ENCODE measurements around the gene ISCA2. TPM values are rescaled to one million over a fixed set of nuclear protein-coding genes. Genes with fewer than 3 reads are reported as not detected.
A peak's percentile ranks its signal among the peaks of the same experiment; 100 is the strongest.

The ISCA2 gene
- total RNA-seq, 1 donor from 2014 or later, result 26.0 TPM

DNA sequence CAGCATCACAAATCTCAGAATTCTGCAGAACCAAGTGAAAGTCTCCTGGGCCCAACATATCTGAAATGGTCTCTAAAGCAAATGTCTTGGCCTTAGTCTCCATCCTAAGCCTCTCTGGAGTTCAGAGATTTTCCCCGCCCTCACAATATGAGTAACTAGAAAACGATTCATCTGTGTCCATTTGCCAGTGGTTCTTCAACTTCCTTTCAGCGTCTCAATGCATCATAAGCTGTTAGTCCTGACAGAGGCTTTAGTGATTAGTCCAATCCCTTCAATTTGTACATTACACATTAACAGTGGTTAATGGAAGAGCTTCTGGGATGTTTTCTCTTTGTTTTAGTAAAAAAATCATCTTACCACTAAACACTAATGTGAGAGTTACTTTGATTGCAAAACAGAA, 17.9 kb upstream of the ISCA2 start:
- Histone ChIP-seq H3K27me3 (no peaks in the 10 kb centered on the region), H3K36me3 (peaks cover 0 to 42% of the 10 kb centered on the region in 2 donors), H3K4me3 (no peak overlapping the region), H3K4me1 (no peaks in the 10 kb centered on the region), H3K27ac (no peak overlapping the region), H3K9me3 (no peaks in the 10 kb centered on the region)
- TF ChIP-seq, protein P1, sequence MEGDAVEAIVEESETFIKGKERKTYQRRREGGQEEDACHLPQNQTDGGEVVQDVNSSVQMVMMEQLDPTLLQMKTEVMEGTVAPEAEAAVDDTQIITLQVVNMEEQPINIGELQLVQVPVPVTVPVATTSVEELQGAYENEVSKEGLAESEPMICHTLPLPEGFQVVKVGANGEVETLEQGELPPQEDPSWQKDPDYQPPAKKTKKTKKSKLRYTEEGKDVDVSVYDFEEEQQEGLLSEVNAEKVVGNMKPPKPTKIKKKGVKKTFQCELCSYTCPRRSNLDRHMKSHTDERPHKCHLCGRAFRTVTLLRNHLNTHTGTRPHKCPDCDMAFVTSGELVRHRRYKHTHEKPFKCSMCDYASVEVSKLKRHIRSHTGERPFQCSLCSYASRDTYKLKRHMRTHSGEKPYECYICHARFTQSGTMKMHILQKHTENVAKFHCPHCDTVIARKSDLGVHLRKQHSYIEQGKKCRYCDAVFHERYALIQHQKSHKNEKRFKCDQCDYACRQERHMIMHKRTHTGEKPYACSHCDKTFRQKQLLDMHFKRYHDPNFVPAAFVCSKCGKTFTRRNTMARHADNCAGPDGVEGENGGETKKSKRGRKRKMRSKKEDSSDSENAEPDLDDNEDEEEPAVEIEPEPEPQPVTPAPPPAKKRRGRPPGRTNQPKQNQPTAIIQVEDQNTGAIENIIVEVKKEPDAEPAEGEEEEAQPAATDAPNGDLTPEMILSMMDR (IDR thresholded peaks at IDR 0.05), result no peak
- intact Hi-C loops (cut with DNase I), result loop anchor here (5.0 kb wide), 1 partner anchor 108 kb away; no protein-coding TSS in a partner anchor
- no peak for DNase-seq (ENCODE audit: extremely low spot score in 2 of 2)

DNA sequence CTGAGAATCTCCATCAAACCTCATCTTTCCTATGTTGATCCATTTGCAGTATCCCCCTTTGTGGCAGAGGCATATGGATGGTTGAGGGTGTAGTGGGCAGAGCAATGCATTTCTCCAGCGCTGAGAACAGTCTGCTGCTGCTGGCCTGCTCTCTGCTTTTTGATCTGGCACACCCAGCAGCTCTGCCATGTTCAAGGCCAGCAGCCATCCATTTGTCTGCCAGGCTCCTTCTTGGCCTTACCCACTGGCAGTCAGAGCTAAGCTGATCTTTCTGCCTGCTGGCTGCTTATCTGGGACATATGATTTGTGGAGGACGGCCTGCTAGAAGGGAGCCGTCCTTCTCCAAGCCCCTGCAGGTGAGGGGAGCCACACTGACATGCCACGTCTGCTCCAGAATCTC, 17.5 kb upstream of the ISCA2 start:
- Histone ChIP-seq H3K36me3 (peaks cover 0 to 45% of the 10 kb centered on the region in 2 donors), H3K27ac (no peak overlapping the region)
- DNase-seq (ENCODE audit: extremely low spot score in 2 of 2), result no peak

DNA sequence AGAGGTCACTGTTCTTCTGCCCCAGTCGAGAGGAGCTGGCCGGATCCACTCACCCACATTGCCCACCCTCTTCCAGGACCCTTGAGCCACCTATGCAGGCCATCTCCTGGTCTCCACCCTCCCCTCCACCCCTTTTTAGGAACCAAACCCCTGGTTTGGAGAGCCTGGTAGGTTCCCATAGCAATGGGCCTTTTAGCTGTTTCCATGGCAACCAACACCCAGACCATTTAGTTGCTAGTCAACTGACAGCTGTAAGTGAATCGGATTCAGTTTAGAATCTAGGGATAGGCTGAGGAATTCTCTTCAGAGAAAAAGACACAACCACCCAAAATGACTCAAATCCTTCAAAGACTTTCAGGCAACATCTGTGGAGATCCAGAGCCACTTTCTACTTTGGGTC, 17.0 kb upstream of the ISCA2 start:
- H3K4me3 ChIP-seq, result no peak overlapping the region
- DNase-seq (ENCODE audit: extremely low spot score in 2 of 2), result no peak
- no peaks in the 10 kb centered on the region for H3K27me3 ChIP-seq
- intact Hi-C loops (cut with DNase I), result loop anchor here (5.0 kb wide), 1 partner anchor 109 kb away; no protein-coding TSS in a partner anchor
- no peak overlapping the region for H3K27ac ChIP-seq
- no peaks in the 10 kb centered on the region for H3K9me3 ChIP-seq
- TF ChIP-seq, protein P1 (IDR thresholded peaks at IDR 0.05), result no peak
- TF ChIP-seq POLR2A (IDR thresholded peaks at IDR 0.05) (no peak), POLR2AphosphoS5 (IDR thresholded peaks at IDR 0.05; ENCODE audit: insufficient read depth in 1 of 2, low read depth in 1 of 2) (no peak)
- H3K36me3 ChIP-seq, result peaks cover 0 to 50% of the 10 kb centered on the region in 2 donors
- no peaks in the 10 kb centered on the region for H3K4me1 ChIP-seq

More for the DNA sequence above, 17.5 kb upstream of the ISCA2 start:
- intact Hi-C loops (cut with DNase I), result loop anchor here (5.0 kb wide), 1 partner anchor 109 kb away; no protein-coding TSS in a partner anchor
- Histone ChIP-seq H3K4me3 (no peak overlapping the region), H3K27me3 (no peaks in the 10 kb centered on the region), H3K4me1 (no peaks in the 10 kb centered on the region), H3K9me3 (no peaks in the 10 kb centered on the region)
- TF ChIP-seq, protein P1 (IDR thresholded peaks at IDR 0.05), result no peak
- TF ChIP-seq POLR2A (IDR thresholded peaks at IDR 0.05) (no peak), POLR2AphosphoS5 (IDR thresholded peaks at IDR 0.05; ENCODE audit: insufficient read depth in 1 of 2, low read depth in 1 of 2) (no peak)

DNA sequence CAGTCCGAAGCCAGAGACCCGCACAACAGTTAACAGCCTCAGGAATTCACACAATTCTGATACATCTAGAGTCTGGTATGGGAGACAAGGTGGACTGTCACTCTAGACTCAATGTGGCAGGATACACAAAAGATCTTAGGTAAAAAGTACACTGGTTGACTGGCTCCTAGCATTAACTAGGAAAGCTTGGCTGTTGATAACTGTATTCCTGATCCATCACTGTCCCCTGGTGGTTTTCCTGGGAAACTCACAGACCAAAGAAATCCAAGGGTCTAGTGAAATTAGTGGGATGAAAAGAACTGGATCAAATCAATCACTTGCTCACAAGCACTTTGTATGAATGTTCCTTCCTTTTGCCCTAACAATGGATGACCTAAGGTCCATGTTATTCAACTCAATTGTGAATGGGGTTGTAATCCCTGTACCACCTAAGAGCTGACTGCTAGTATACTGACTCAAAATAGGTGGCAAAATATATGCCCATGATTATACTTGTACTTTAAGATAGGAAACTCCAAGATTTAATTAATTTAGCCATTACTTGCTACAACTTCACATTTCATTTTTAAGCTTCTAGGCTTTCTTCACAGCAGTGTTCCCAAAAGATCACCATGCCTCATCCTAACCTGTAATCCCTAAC, 14.4 kb upstream of the ISCA2 start:
- DNase-seq (ENCODE audit: extremely low spot score in 2 of 2), result no peak
- intact Hi-C loops (cut with DNase I), result loop anchor here (5.0 kb wide), 1 partner anchor 112 kb away; no protein-coding TSS in a partner anchor
- H3K36me3 ChIP-seq, result peaks cover 0 to 60% of the 10 kb centered on the region in 2 donors
- no peak overlapping the region for H3K4me3 ChIP-seq
- H3K27me3 ChIP-seq, result no peaks in the 10 kb centered on the region
- H3K4me1 ChIP-seq, result no peaks in the 10 kb centered on the region
- TF ChIP-seq POLR2A (IDR thresholded peaks at IDR 0.05) (no peak), POLR2AphosphoS5 (IDR thresholded peaks at IDR 0.05; ENCODE audit: insufficient read depth in 1 of 2, low read depth in 1 of 2) (no peak)
- TF ChIP-seq, protein P1 (IDR thresholded peaks at IDR 0.05), result peak in 1 of 3 experiments; percentile 39
- no peaks in the 10 kb centered on the region for H3K9me3 ChIP-seq
- no peak overlapping the region for H3K27ac ChIP-seq

DNA sequence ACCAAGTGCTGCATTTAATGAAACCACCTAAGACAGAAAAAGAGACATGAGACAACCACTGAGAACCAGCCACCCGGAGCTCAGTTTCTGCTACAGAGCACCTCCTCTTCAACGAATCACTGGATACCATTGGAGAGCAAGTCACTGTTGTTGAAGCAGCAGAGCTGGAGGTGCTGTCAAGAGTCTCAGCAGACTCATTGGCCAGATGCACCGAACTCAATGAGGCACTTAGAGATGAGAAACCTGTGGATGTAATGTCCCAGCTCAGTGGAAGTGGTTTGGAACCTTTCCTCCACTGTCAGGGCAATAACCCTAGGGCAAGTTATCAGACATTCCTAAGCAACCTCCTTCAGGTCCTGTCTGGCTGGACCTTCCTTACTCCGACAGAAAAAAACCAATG, 13.5 kb upstream of the ISCA2 start:
- H3K27ac ChIP-seq, result no peak overlapping the region
- no peaks in the 10 kb centered on the region for H3K9me3 ChIP-seq
- DNase-seq (ENCODE audit: extremely low spot score in 2 of 2), result no peak
- intact Hi-C loops (cut with DNase I), result no loop called here
- H3K4me3 ChIP-seq, result no peak overlapping the region
- no peak for TF ChIP-seq POLR2AphosphoS5 (IDR thresholded peaks at IDR 0.05; ENCODE audit: insufficient read depth in 1 of 2, low read depth in 1 of 2)
- TF ChIP-seq, protein P1 (IDR thresholded peaks at IDR 0.05), result no peak
- TF ChIP-seq POLR2A (IDR thresholded peaks at IDR 0.05), result no peak
- no peaks in the 10 kb centered on the region for H3K27me3 ChIP-seq
- no peaks in the 10 kb centered on the region for H3K4me1 ChIP-seq
- peaks cover 0 to 64% of the 10 kb centered on the region in 2 donors for H3K36me3 ChIP-seq

Measured in vagina (tissue), 2 donors.